ENCODE measurements around the gene DENND1A.

Gene DENND1A

GRCh38 chr9:123416176-123416575 lies 513.8 kb downstream of the DENND1A start:
- TF ChIP-seq ZNF274 (IDR thresholded peaks at IDR 0.05; ENCODE audit: low read depth, low read length) = no peak
- no peak overlapping the region for H3K4me3 ChIP-seq (ENCODE audit: low read length)

DNA sequence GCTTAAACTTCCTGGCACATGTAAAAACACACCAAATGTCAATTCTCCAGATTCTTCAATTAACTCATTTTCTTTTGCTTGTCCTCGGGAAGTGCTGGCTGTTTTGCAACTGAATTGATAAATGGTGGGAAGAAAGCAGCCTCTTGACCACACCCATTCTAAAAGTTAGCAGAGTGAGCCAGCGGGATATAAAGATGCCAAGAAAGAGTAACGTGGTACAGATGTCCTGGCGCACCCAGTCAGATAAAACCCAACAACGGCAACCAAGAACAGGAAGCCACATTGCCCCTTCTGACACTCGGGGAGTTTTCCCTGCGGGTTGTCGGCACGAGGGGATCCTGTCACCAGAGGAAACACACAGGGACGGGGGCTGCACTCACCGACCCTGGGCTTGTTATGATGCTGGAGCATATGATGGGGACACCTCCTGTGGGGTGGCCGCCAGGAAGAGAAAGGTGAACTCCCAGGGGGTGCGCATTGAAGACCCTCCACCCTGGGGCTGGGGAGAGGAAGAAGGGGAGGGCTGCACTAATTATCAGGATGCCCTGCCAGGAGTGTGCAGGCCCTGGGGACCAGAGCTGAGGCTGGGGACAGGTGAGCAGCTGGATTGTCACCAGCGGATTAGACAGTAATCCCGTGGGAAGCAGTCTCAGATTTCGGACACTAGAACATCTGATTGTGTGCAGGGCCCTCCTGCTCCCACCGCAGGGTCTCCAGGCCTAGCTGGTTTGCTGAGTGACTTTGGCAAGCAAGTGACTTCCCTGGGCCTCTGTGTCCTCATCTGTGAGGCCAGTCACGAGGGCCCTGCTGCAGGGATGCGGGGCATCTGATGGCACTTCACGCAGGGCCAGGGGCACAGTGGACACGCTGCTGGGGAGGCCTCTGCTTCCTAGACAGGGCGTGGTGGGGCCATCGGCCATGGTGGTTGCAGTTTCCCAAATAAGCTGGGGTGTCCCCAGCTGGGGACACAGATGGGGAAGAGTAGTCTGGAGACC lies 514.7 kb downstream of the DENND1A start:
- TF ChIP-seq ZNF274 (IDR thresholded peaks at IDR 0.05; ENCODE audit: low read depth, low read length) = no peak
- H3K4me3 ChIP-seq (ENCODE audit: low read length) = no peak overlapping the region

- no peak overlapping the region for H3K4me3 ChIP-seq (ENCODE audit: low read length)
- no peak for TF ChIP-seq ZNF274 (IDR thresholded peaks at IDR 0.05; ENCODE audit: low read depth, low read length)
These were observed 515.7 kb downstream of the DENND1A start for GRCh38 chr9:123414204-123414603.

GRCh38 chr9:123412171-123412820 lies 517.6 kb downstream of the DENND1A start:
- TF ChIP-seq ZNF274 (IDR thresholded peaks at IDR 0.05; ENCODE audit: low read depth, low read length) = no peak

GRCh38 chr9:123411636-123412035 lies 518.3 kb downstream of the DENND1A start:
- no peak for TF ChIP-seq ZNF274 (IDR thresholded peaks at IDR 0.05; ENCODE audit: low read depth, low read length)

More at GRCh38 chr9:123412171-123412820, 517.6 kb downstream of the DENND1A start:
- H3K4me3 ChIP-seq (ENCODE audit: low read length) = no peak overlapping the region

GRCh38 chr9:123411191-123411590 lies 518.7 kb downstream of the DENND1A start:
- H3K4me3 ChIP-seq (ENCODE audit: low read length) = no peak overlapping the region
- no peak for TF ChIP-seq ZNF274 (IDR thresholded peaks at IDR 0.05; ENCODE audit: low read depth, low read length)

More at GRCh38 chr9:123411636-123412035, 518.3 kb downstream of the DENND1A start:
- no peak overlapping the region for H3K4me3 ChIP-seq (ENCODE audit: low read length)

DNA sequence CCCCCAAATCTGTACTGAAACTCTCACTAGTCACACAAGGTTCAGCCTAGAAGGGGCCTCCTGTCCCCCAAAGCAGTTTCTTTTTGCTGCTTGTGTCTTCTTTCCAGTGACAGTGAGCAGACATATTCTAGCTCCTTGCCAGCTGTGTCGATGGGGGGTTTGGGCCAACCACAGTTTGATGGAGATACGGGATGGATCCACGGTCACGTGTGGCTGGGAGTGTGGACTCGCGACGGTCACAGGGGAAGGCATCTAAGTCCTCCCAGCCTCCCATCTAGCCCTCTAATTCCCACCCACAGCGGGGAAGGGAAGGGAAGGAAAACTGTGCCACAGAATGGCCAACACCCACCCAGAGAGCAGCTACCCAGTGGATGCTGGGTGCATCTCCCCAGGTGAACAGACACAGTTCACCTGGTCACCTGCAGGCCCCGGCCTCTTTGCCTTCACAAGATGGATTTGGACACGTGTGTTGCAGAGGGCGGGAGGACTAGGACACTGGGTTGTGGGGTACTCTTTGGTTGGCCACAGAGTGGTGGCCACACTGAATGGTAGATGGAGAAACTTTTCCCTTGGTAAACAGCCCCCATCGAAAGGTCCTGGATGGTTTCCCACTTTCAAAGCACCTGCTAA lies 519.5 kb downstream of the DENND1A start:
- no peak overlapping the region for H3K4me3 ChIP-seq (ENCODE audit: low read length)
- no peak for TF ChIP-seq ZNF274 (IDR thresholded peaks at IDR 0.05; ENCODE audit: low read depth, low read length)

- no peak for TF ChIP-seq ZNF274 (IDR thresholded peaks at IDR 0.05; ENCODE audit: low read depth, low read length)
- no peak overlapping the region for H3K4me3 ChIP-seq (ENCODE audit: low read length)
These were observed 521.3 kb downstream of the DENND1A start for GRCh38 chr9:123408313-123409262.

- no peak for TF ChIP-seq ZNF274 (IDR thresholded peaks at IDR 0.05; ENCODE audit: low read depth, low read length)
- no peak overlapping the region for H3K4me3 ChIP-seq (ENCODE audit: low read length)
These were observed 522.6 kb downstream of the DENND1A start for GRCh38 chr9:123407217-123407851.

- H3K4me3 ChIP-seq (ENCODE audit: low read length) = no peak overlapping the region
- TF ChIP-seq ZNF274 (IDR thresholded peaks at IDR 0.05; ENCODE audit: low read depth, low read length) = no peak
These were observed 523.2 kb downstream of the DENND1A start for GRCh38 chr9:123406691-123407216.

- H3K4me3 ChIP-seq (ENCODE audit: low read length) = no peak overlapping the region
- TF ChIP-seq ZNF274 (IDR thresholded peaks at IDR 0.05; ENCODE audit: low read depth, low read length) = no peak
These were observed 523.9 kb downstream of the DENND1A start for GRCh38 chr9:123406016-123406415.

GRCh38 chr9:123402981-123403509 lies 526.9 kb downstream of the DENND1A start:
- no peak for TF ChIP-seq ZNF274 (IDR thresholded peaks at IDR 0.05; ENCODE audit: low read depth, low read length)
- H3K4me3 ChIP-seq (ENCODE audit: low read length) = no peak overlapping the region
